Liver (tissue), 9 donors: ENCODE data around the gene PPP1R1B. TPM values are rescaled to one million over a fixed set of nuclear protein-coding genes. Genes with fewer than 3 reads are reported as not detected.

ENCODE experiments used
- DNase-seq: peaks from one replicate; pipeline ENCODE4 v3.0.0-alpha.2; 2017; ENCODE audit warnings: low spot score
- H3K27ac ChIP-seq, 2 donors: one replicate each; pipeline ENCODE4 v1.7.0; 2013; ENCODE audit warnings: inconsistent platforms in 2 of 2, low read length in 2 of 2, control low read depth in 1 of 2, low read depth in 1 of 2, mild to moderate bottlenecking in 1 of 2
- H3K27me3 ChIP-seq, 4 donors: one replicate each; pipeline versions ENCODE4 v1.6.1 to v1.7.0; 2013; ENCODE audit warnings: low read length in 3 of 4, inconsistent platforms in 1 of 4, mild to moderate bottlenecking in 1 of 4, moderate library complexity in 1 of 4; ENCODE audit not compliant: control insufficient read depth in 4 of 4, insufficient read depth in 4 of 4
- H3K36me3 ChIP-seq, 4 donors: one replicate each; pipeline versions ENCODE4 v1.6.1 to v1.7.0; 2013; ENCODE audit warnings: low read length in 3 of 4, mild to moderate bottlenecking in 3 of 4, low read depth in 1 of 4, moderate library complexity in 1 of 4; ENCODE audit not compliant: control insufficient read depth in 4 of 4, insufficient read depth in 3 of 4
- H3K4me1 ChIP-seq, 4 donors: one replicate each; pipeline versions ENCODE4 v1.6.1 to v1.7.0; 2013; ENCODE audit warnings: low read length in 3 of 4, mild to moderate bottlenecking in 3 of 4, moderate library complexity in 1 of 4; ENCODE audit not compliant: control insufficient read depth in 4 of 4, insufficient read depth in 4 of 4
- H3K4me3 ChIP-seq, 3 donors: one replicate each; pipeline versions ENCODE4 v1.6.1 to v1.7.0; 2013; ENCODE audit warnings: low read length in 3 of 3, control low read depth in 1 of 3, low read depth in 1 of 3, mild to moderate bottlenecking in 1 of 3
- H3K9ac ChIP-seq, 2 donors: one replicate each; pipeline ENCODE4 v1.7.0; 2013; ENCODE audit warnings: low read length in 2 of 2, mild to moderate bottlenecking in 2 of 2, moderate library complexity in 2 of 2, control low read depth in 1 of 2, low read depth in 1 of 2
- H3K9me3 ChIP-seq, 4 donors: one replicate each; pipeline versions ENCODE4 v1.6.1 to v1.7.0; 2013; ENCODE audit warnings: low read length in 3 of 4; ENCODE audit not compliant: control insufficient read depth in 4 of 4
- EGR1 ChIP-seq, 2 donors: IDR thresholded peaks; 2 replicates each; pipeline ENCODE4 v1.6.1; 2016 to 2018; ENCODE audit warnings: antibody characterized with exemption in 2 of 2, low read depth in 2 of 2
- FOXA1 ChIP-seq: IDR thresholded peaks from 2 replicates; pipeline ENCODE4 v1.6.1; 2016; ENCODE audit warnings: antibody characterized with exemption
- FOXA2 ChIP-seq: IDR thresholded peaks from 2 replicates; pipeline ENCODE4 v1.6.1; 2016; ENCODE audit warnings: antibody characterized with exemption
- GABPA ChIP-seq, 2 donors: IDR thresholded peaks in 1 of 2; conservative IDR thresholded peaks in 1 of 2; 2 replicates each; pipeline ENCODE4 v1.6.1; 2016; ENCODE audit warnings: antibody characterized with exemption in 2 of 2, mild to moderate bottlenecking in 1 of 2, moderate library complexity in 1 of 2
- HNF4A ChIP-seq, 2 donors: conservative IDR thresholded peaks; 2 replicates each; pipeline ENCODE4 v1.6.1; 2016; ENCODE audit warnings: antibody characterized with exemption in 2 of 2, mild to moderate bottlenecking in 2 of 2
- HNF4G ChIP-seq: IDR thresholded peaks from 2 replicates; pipeline ENCODE4 v1.6.1; 2016; ENCODE audit warnings: antibody characterized with exemption
- JUND ChIP-seq, 2 donors: IDR thresholded peaks; 2 replicates each; pipeline ENCODE4 v1.6.1; 2016; ENCODE audit warnings: antibody characterized with exemption in 2 of 2
- NR2F2 ChIP-seq: IDR thresholded peaks from 2 replicates; pipeline ENCODE4 v1.6.1; 2016; ENCODE audit warnings: antibody characterized with exemption
- RAD21 ChIP-seq, 2 donors: IDR thresholded peaks; 2 replicates each; pipeline ENCODE4 v1.6.1; 2016; ENCODE audit warnings: antibody characterized with exemption in 2 of 2, mild to moderate bottlenecking in 2 of 2
- RXRA ChIP-seq, 2 donors: IDR thresholded peaks; 2 replicates each; pipeline ENCODE4 v1.6.1; 2017 to 2018; ENCODE audit warnings: antibody characterized with exemption in 2 of 2, mild to moderate bottlenecking in 1 of 2
- SP1 ChIP-seq: IDR thresholded peaks from 2 replicates; pipeline ENCODE4 v1.6.1; 2018; ENCODE audit warnings: antibody characterized with exemption, mild to moderate bottlenecking
- TAF1 ChIP-seq: conservative IDR thresholded peaks from 2 replicates; pipeline ENCODE4 v1.6.1; 2016; ENCODE audit warnings: antibody characterized with exemption, mild to moderate bottlenecking
- YY1 ChIP-seq: IDR thresholded peaks from 2 replicates; pipeline ENCODE4 v1.6.1; 2016; ENCODE audit warnings: antibody characterized with exemption, mild to moderate bottlenecking
- WGBS: extraction: QIAGEN DNeasy Blood & Tissue Kit; methylation state at CpG from one replicate; pipeline ENCODE4 v1.1.7; 2013; 5-methylcytosine and 5-hydroxymethylcytosine counted together
- polyA plus RNA-seq, 2 donors: library from polyadenylated mRNA; stranded (reverse) in 1 of 2; unstranded in 1 of 2; fragments of 200-250 nt in 1 of 2; fragments of >200 nt in 1 of 2; fragmentation: Nextera tagmentation in 1 of 2; extraction: Ambion mirVana in 1 of 2; gene quantifications; one replicate each; pipeline versions ENCODE4 v1.2.1 to v1.2.3, GENCODE V29; 2013 to 2015
- total RNA-seq, 2 donors: library from RNA; depleted of rRNA; stranded (reverse); fragments of >200 nt; gene quantifications; one replicate each; pipeline ENCODE4 v1.2.3, GENCODE V29; 2014
- TF ChIP-seq, protein P1 (sequence below): IDR thresholded peaks from 2 replicates; pipeline ENCODE4 v1.6.1; 2016; ENCODE audit warnings: antibody characterized with exemption
- TF ChIP-seq, protein P2 (sequence below): IDR thresholded peaks from 2 replicates; pipeline ENCODE4 v1.6.1; 2016; ENCODE audit warnings: antibody characterized with exemption, mild to moderate bottlenecking
- TF ChIP-seq, protein P3 (sequence below): IDR thresholded peaks from 2 replicates; pipeline ENCODE4 v1.6.1; 2016; ENCODE audit warnings: antibody characterized with exemption
- TF ChIP-seq, protein P4 (sequence below): fragments of 150-350 bp; IDR thresholded peaks from 2 replicates; pipeline ENCODE4 v1.5.1; 2017; ENCODE audit warnings: improper control_type of control experiment, low read depth, low read length; ENCODE audit not compliant: missing input control
- donor health status: healthy.
- donor health status: healthy.
- donor health status: healthy.
- donor health status: healthy.
- donor health status: healthy.

PPP1R1B gene
- total and polyA plus RNA-seq, 4 donors: 0.14 TPM; not detected in 3

DNA sequence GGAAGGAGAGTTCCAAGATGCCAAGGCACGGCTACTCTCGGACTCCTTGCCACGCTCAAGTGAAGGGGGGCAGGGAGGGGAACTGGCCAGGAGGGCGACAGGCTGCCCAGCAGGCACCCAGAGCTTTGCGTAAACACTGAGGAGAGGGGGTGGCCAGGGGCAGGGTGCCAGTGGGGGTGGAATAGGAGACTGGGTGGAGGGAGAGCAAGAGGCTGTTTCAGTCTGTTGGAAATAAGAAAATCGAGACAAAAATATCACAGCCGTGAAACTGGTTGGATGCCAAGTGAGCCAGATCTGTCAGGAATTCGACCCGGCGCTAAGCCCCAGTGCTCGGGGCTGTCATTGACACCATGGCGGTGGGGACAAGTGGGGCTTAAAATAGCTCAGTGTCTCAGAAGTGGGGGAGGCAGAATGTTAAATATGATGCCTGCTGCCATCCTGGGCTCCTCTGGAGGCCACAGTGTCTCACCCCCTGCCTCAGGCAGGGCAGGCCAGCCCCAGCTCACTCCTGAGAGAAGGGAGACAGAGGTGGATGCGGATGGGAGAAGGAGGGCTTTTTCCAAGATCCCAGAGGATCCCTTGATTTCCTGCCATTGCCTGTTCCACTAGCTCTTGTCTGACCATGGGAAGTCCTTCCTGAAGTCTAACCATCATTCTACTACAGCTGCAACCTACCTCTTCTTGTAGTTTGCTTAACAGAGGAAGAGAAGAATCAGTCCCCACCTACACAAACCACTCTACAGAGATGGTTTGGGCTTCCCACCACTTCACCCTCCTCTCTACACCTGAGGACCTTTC lies 51.0 kb downstream of the PPP1R1B start:
- Histone ChIP-seq H3K9me3 (no peaks in the 10 kb centered on the region), H3K27me3 (no peaks in the 10 kb centered on the region), H3K9ac (no peak overlapping the region), H3K27ac (no peak overlapping the region), H3K4me1 (peaks cover 0 to 7% (median under 1%) of the 10 kb centered on the region in 4 donors), H3K36me3 (no peaks in the 10 kb centered on the region), H3K4me3 (no peak overlapping the region)
- DNase-seq: no peak
- WGBS: 74% methylated on average over 13 of the region's 13 CpGs
- no peak for TF ChIP-seq HNF4A (conservative IDR thresholded peaks at IDR 0.05)
- no peak for TF ChIP-seq YY1
- no peak for TF ChIP-seq NR2F2
- no peak for TF ChIP-seq TAF1
- TF ChIP-seq, protein P1, sequence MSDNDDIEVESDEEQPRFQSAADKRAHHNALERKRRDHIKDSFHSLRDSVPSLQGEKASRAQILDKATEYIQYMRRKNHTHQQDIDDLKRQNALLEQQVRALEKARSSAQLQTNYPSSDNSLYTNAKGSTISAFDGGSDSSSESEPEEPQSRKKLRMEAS: no peak
- no peak for TF ChIP-seq FOXA2
- no peak for TF ChIP-seq HNF4G
- TF ChIP-seq, protein P2, sequence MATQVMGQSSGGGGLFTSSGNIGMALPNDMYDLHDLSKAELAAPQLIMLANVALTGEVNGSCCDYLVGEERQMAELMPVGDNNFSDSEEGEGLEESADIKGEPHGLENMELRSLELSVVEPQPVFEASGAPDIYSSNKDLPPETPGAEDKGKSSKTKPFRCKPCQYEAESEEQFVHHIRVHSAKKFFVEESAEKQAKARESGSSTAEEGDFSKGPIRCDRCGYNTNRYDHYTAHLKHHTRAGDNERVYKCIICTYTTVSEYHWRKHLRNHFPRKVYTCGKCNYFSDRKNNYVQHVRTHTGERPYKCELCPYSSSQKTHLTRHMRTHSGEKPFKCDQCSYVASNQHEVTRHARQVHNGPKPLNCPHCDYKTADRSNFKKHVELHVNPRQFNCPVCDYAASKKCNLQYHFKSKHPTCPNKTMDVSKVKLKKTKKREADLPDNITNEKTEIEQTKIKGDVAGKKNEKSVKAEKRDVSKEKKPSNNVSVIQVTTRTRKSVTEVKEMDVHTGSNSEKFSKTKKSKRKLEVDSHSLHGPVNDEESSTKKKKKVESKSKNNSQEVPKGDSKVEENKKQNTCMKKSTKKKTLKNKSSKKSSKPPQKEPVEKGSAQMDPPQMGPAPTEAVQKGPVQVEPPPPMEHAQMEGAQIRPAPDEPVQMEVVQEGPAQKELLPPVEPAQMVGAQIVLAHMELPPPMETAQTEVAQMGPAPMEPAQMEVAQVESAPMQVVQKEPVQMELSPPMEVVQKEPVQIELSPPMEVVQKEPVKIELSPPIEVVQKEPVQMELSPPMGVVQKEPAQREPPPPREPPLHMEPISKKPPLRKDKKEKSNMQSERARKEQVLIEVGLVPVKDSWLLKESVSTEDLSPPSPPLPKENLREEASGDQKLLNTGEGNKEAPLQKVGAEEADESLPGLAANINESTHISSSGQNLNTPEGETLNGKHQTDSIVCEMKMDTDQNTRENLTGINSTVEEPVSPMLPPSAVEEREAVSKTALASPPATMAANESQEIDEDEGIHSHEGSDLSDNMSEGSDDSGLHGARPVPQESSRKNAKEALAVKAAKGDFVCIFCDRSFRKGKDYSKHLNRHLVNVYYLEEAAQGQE: no peak
- TF ChIP-seq EGR1 (IDR thresholded peaks at IDR 0.05; ENCODE audit: low read depth in 2 of 2): no peak
- TF ChIP-seq, protein P3, sequence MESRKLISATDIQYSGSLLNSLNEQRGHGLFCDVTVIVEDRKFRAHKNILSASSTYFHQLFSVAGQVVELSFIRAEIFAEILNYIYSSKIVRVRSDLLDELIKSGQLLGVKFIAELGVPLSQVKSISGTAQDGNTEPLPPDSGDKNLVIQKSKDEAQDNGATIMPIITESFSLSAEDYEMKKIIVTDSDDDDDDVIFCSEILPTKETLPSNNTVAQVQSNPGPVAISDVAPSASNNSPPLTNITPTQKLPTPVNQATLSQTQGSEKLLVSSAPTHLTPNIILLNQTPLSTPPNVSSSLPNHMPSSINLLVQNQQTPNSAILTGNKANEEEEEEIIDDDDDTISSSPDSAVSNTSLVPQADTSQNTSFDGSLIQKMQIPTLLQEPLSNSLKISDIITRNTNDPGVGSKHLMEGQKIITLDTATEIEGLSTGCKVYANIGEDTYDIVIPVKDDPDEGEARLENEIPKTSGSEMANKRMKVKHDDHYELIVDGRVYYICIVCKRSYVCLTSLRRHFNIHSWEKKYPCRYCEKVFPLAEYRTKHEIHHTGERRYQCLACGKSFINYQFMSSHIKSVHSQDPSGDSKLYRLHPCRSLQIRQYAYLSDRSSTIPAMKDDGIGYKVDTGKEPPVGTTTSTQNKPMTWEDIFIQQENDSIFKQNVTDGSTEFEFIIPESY: no peak
- no peak for TF ChIP-seq FOXA1
- TF ChIP-seq RAD21 (IDR thresholded peaks at IDR 0.05): no peak
- TF ChIP-seq JUND (IDR thresholded peaks at IDR 0.05): no peak

DNA sequence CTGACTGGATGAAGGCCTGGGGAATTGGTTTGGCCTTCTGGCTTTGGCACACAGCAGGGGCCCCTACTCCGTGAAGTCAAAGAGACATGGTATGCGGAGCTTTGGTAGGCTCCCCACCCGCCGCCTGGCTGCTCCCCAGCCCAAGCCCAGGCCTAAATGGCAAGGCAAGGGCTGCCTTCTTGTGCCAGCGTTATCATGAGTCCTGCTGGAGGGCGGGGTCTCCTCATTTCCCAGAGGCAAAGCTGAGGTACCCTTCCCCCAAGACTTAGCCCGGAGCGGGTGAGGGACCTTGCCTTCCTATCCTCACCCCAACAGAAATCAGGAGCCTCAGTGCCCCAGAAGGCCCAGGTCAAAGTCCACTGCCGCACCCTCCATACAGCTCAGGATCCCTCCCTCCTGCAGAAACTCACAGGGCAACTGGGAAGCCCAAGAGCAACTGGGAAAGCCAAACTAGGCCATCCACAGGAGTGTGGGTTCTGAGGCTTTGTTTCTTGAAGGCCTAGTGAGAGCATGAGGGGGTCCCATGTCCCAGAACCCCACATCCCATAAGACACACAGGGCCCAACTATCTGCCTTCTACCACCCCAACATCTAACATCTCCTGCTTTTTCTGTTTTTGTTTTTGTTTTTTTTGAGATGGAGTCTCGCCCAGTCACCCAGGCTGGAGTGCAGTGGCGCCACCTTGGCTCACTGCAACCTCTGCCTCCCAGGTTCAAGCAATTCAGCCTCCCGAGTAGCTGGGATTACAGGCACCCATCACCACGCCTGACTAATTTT lies 51.8 kb downstream of the PPP1R1B start:
- H3K9me3 ChIP-seq: no peaks in the 10 kb centered on the region
- peaks cover 0 to 7% (median under 1%) of the 10 kb centered on the region in 4 donors for H3K4me1 ChIP-seq
- no peak overlapping the region for H3K27ac ChIP-seq
- no peaks in the 10 kb centered on the region for H3K27me3 ChIP-seq
- WGBS: 82% methylated on average over 13 of the region's 13 CpGs
- no peak overlapping the region for H3K4me3 ChIP-seq
- no peak for DNase-seq
- H3K9ac ChIP-seq: no peak overlapping the region
- peaks cover 0 to 6% (median 2%) of the 10 kb centered on the region in 4 donors for H3K36me3 ChIP-seq
- TF ChIP-seq SP1 (no peak), NR2F2 (no peak), HNF4G (no peak), FOXA2 (no peak), EGR1 (IDR thresholded peaks at IDR 0.05; ENCODE audit: low read depth in 2 of 2) (no peak), TAF1 (no peak), RAD21 (IDR thresholded peaks at IDR 0.05) (no peak), GABPA (IDR thresholded peaks at IDR 0.05 in 1 of 2, conservative IDR thresholded peaks at IDR 0.05 in 1 of 2) (no peak), RXRA (IDR thresholded peaks at IDR 0.05) (no peak)
- TF ChIP-seq, protein P1: no peak
- TF ChIP-seq, protein P4, sequence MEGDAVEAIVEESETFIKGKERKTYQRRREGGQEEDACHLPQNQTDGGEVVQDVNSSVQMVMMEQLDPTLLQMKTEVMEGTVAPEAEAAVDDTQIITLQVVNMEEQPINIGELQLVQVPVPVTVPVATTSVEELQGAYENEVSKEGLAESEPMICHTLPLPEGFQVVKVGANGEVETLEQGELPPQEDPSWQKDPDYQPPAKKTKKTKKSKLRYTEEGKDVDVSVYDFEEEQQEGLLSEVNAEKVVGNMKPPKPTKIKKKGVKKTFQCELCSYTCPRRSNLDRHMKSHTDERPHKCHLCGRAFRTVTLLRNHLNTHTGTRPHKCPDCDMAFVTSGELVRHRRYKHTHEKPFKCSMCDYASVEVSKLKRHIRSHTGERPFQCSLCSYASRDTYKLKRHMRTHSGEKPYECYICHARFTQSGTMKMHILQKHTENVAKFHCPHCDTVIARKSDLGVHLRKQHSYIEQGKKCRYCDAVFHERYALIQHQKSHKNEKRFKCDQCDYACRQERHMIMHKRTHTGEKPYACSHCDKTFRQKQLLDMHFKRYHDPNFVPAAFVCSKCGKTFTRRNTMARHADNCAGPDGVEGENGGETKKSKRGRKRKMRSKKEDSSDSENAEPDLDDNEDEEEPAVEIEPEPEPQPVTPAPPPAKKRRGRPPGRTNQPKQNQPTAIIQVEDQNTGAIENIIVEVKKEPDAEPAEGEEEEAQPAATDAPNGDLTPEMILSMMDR: no peak
- TF ChIP-seq, protein P3: no peak
